Panc1 (cell line): ENCODE results near the gene TAOK3. TPM values are rescaled to one million over a fixed set of nuclear protein-coding genes. Genes with fewer than 3 reads are reported as not detected.
A peak's percentile ranks its signal among the peaks of the same experiment; 100 is the strongest.

Experiments
- ATAC-seq: fragments of 200-7000 bp; cut with Tn5 transposase; 2 replicates; pipeline ENCODE4 v1.9.1; 2020; ENCODE audit warnings: mild to moderate bottlenecking, moderate library complexity
- BruUV-seq: library from RNA; stranded (reverse); fragments of 400-500 nt; replicated peaks from 2 replicates; lab custom pipeline; 2021; lab: Mats Ljungman, UMichigan
- CTCF ChIA-PET: fragments of 300-600 bp; sonication (Branson Sonifier 250); formaldehyde crosslinking; loops from one replicate; lab custom pipeline; 2022; ENCODE audit warnings: antibody characterized with exemption; lab: Charles Lee
- POLR2A ChIA-PET: fragments of 300-600 bp; sonication (Branson Sonifier 250); formaldehyde crosslinking; loops from one replicate; lab custom pipeline; 2022; ENCODE audit warnings: antibody characterized with exemption; lab: Charles Lee
- DNase-seq: peaks from one replicate; pipeline ENCODE4 v3.0.0-alpha.2; 2010; ENCODE audit warnings: low read depth, low spot score
- H3K27ac ChIP-seq: 2 replicates; pipeline ENCODE4 v1.5.1; 2011; ENCODE audit warnings: mild to moderate bottlenecking, low read length, inconsistent platforms
- H3K27me3 ChIP-seq: fragments of 200-500 bp; sonication (Bioruptor generic); 2 replicates; pipeline ENCODE4 v1.6.0; 2014; ENCODE audit warnings: low read length, inconsistent platforms; ENCODE audit not compliant: control insufficient read depth, insufficient read depth
- H3K36me3 ChIP-seq: fragments of 200-500 bp; sonication (Bioruptor generic); 2 replicates; pipeline ENCODE4 v1.5.1; 2014; ENCODE audit warnings: inconsistent platforms, mild to moderate bottlenecking, low read length, moderate library complexity; ENCODE audit not compliant: control insufficient read depth, insufficient read depth
- H3K4me1 ChIP-seq: 2 replicates; pipeline ENCODE4 v1.5.1; 2011; ENCODE audit warnings: inconsistent platforms, mild to moderate bottlenecking, low read length, moderate library complexity; ENCODE audit not compliant: control insufficient read depth, insufficient read depth
- H3K4me3 ChIP-seq, 2 experiments: 2 replicates each; pipeline ENCODE4 v1.5.1; 2011 to 2012; ENCODE audit warnings: low read depth in 2 of 2, low read length in 2 of 2, mild to moderate bottlenecking in 2 of 2, inconsistent platforms in 1 of 2, moderate library complexity in 1 of 2
- H3K9me3 ChIP-seq: fragments of 200-500 bp; sonication (Bioruptor generic); 2 replicates; pipeline ENCODE4 v1.5.1; 2014; ENCODE audit warnings: low read depth, mild to moderate bottlenecking, inconsistent platforms, low read length, moderate library complexity; ENCODE audit not compliant: control insufficient read depth, insufficient read depth
- POLR2AphosphoS5 ChIP-seq: IDR thresholded peaks from 2 replicates; pipeline ENCODE4 v1.6.1; 2012; ENCODE audit warnings: mild to moderate bottlenecking, low read depth, low read length, moderate library complexity
- SIN3A ChIP-seq: IDR thresholded peaks from 2 replicates; pipeline ENCODE4 v1.6.1; 2012; ENCODE audit warnings: low read depth, mild to moderate bottlenecking, low read length, moderate library complexity, borderline replicate concordance; ENCODE audit not compliant: insufficient read depth
- TCF7L2 ChIP-seq: IDR thresholded peaks from 2 replicates; pipeline ENCODE4 v1.6.1; 2011; ENCODE audit warnings: mild to moderate bottlenecking, low read depth, low read length, inconsistent platforms
- in situ Hi-C: cut with HindIII; loops from 2 replicates; pipeline ENCODE4 v1.10.0; 2016; ENCODE audit warnings: low sequenced_read_pairs, low pct_unique_long_range_greater_than_20kb
- intact Hi-C: fragments of 100-400 bp; cut with micrococcal nuclease; formaldehyde crosslinking; loops from one replicate; pipeline ENCODE4 v1.10.0; 2022; ENCODE audit not compliant: unreplicated experiment
- total RNA-seq: library from RNA; stranded (reverse); gene quantifications from one replicate; pipeline ENCODE4 v1.2.1, GENCODE V29; 2021; ENCODE audit not compliant: unreplicated experiment
- TF ChIP-seq, protein P1 (sequence below), 2 experiments: IDR thresholded peaks; 2 replicates each; pipeline ENCODE4 v1.6.1; 2011 to 2012; ENCODE audit warnings: low read depth in 2 of 2, control low read depth in 1 of 2, low read length in 1 of 2, mild to moderate bottlenecking in 1 of 2, moderate library complexity in 1 of 2; ENCODE audit not compliant: insufficient read depth in 1 of 2
- TF ChIP-seq, protein P2 (sequence below): fragments of 450-650 bp; IDR thresholded peaks from 2 replicates; pipeline ENCODE4 v1.5.1; 2017; ENCODE audit warnings: mild to moderate bottlenecking

Gene TAOK3
- total RNA-seq, 1 experiment from 2014 or later, result 30.5 TPM

DNA sequence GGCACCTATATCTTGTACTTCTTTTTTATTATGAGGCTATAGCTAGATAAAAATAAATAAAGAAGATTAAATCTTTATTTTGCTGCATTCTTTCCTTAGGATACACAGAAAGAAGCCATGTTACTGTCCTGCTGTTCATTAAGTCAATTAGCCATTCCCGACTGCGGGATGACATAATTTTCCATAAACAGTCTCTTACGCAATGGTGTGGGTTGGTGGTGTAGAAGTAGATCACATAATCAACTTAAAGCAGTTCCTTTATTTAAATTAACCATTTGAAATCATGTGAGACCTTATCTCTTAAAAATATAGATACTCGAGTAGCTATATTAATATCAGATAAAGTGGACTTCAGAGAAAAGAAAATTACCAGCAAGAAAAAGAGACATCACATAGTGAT, 40.2 kb downstream of the TAOK3 start:
- TF ChIP-seq POLR2AphosphoS5, result no peak
- TF ChIP-seq, protein P1, sequence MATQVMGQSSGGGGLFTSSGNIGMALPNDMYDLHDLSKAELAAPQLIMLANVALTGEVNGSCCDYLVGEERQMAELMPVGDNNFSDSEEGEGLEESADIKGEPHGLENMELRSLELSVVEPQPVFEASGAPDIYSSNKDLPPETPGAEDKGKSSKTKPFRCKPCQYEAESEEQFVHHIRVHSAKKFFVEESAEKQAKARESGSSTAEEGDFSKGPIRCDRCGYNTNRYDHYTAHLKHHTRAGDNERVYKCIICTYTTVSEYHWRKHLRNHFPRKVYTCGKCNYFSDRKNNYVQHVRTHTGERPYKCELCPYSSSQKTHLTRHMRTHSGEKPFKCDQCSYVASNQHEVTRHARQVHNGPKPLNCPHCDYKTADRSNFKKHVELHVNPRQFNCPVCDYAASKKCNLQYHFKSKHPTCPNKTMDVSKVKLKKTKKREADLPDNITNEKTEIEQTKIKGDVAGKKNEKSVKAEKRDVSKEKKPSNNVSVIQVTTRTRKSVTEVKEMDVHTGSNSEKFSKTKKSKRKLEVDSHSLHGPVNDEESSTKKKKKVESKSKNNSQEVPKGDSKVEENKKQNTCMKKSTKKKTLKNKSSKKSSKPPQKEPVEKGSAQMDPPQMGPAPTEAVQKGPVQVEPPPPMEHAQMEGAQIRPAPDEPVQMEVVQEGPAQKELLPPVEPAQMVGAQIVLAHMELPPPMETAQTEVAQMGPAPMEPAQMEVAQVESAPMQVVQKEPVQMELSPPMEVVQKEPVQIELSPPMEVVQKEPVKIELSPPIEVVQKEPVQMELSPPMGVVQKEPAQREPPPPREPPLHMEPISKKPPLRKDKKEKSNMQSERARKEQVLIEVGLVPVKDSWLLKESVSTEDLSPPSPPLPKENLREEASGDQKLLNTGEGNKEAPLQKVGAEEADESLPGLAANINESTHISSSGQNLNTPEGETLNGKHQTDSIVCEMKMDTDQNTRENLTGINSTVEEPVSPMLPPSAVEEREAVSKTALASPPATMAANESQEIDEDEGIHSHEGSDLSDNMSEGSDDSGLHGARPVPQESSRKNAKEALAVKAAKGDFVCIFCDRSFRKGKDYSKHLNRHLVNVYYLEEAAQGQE (IDR thresholded peaks at IDR 0.05; ENCODE audit: insufficient read depth in 1 of 2, low read depth in 2 of 2, low read length in 1 of 2), result no peak
- TF ChIP-seq, protein P2, sequence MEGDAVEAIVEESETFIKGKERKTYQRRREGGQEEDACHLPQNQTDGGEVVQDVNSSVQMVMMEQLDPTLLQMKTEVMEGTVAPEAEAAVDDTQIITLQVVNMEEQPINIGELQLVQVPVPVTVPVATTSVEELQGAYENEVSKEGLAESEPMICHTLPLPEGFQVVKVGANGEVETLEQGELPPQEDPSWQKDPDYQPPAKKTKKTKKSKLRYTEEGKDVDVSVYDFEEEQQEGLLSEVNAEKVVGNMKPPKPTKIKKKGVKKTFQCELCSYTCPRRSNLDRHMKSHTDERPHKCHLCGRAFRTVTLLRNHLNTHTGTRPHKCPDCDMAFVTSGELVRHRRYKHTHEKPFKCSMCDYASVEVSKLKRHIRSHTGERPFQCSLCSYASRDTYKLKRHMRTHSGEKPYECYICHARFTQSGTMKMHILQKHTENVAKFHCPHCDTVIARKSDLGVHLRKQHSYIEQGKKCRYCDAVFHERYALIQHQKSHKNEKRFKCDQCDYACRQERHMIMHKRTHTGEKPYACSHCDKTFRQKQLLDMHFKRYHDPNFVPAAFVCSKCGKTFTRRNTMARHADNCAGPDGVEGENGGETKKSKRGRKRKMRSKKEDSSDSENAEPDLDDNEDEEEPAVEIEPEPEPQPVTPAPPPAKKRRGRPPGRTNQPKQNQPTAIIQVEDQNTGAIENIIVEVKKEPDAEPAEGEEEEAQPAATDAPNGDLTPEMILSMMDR, result no peak
- no peak for TF ChIP-seq SIN3A
- TF ChIP-seq TCF7L2, result no peak
- H3K9me3 ChIP-seq, result no peaks in the 10 kb centered on the region
- no peaks in the 10 kb centered on the region for H3K36me3 ChIP-seq
- intact Hi-C loops (no loop called here), in situ Hi-C loops (no loop called here)
- ChIA-PET POLR2A (no interaction called here), CTCF (no interaction called here)
- BruUV-seq, result no TSS peak
- H3K4me1 ChIP-seq, result peaks cover 19% of the 10 kb centered on the region
- H3K27ac ChIP-seq, result no peak overlapping the region; the same call in 1 of the 2 replicates
- H3K4me3 ChIP-seq, result no peak overlapping the region
- no peak for DNase-seq
- H3K27me3 ChIP-seq, result no peaks in the 10 kb centered on the region
- no peak for ATAC-seq

DNA sequence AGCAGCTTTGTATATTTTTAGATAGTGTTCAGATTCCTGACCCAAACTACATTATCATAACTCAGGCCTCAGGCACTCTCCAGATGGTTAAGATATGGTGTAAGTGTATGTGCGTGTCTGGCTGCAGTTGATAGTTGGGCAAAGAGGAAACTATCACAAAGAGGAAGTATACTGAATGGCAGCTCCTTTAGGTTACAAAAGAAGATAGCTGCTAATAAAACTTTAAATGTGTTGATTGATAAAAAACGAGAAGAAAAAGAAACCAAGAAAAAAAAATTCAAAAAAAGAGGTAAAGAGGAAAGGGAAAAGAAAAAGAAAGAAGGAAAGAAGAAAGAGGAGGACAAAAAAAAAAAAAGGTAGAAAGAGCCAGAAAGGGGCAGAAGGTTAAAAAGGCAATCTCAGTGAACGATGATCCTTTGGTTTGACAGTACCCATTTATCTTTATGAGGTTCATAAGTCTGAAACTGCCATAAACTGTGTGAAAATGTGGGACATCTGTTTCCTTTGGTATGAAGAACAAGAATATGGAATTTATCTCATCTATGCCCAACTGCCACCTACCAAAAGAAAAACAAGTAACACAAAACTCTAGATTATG, 42.2 kb downstream of the TAOK3 start:
- TF ChIP-seq, protein P2, result no peak
- TF ChIP-seq SIN3A (no peak), POLR2AphosphoS5 (no peak), TCF7L2 (no peak)
- TF ChIP-seq, protein P1 (IDR thresholded peaks at IDR 0.05; ENCODE audit: insufficient read depth in 1 of 2, low read depth in 2 of 2, low read length in 1 of 2), result no peak
- no TSS peak for BruUV-seq
- no peaks in the 10 kb centered on the region for H3K36me3 ChIP-seq
- H3K4me3 ChIP-seq, result no peak overlapping the region
- in situ Hi-C loops (no loop called here), intact Hi-C loops (no loop called here)
- ChIA-PET POLR2A (no interaction called here), CTCF (no interaction called here)
- ATAC-seq (peak; percentile 71; the same call in 1 of the 2 replicates), DNase-seq (no peak)
- H3K9me3 ChIP-seq, result no peaks in the 10 kb centered on the region
- peak overlapping the region; percentile 7; the same call in 1 of the 2 replicates for H3K27ac ChIP-seq
- no peaks in the 10 kb centered on the region for H3K27me3 ChIP-seq
- peaks cover 5% of the 10 kb centered on the region; the same call in 1 of the 2 replicates for H3K4me1 ChIP-seq
